ENCODE results near the gene NR2C2. TPM values are rescaled to one million over a fixed set of nuclear protein-coding genes. Genes with fewer than 3 reads are reported as not detected.

Gene NR2C2
- total RNA-seq, 1 donor from 2014 or later: 55.0 TPM

DNA sequence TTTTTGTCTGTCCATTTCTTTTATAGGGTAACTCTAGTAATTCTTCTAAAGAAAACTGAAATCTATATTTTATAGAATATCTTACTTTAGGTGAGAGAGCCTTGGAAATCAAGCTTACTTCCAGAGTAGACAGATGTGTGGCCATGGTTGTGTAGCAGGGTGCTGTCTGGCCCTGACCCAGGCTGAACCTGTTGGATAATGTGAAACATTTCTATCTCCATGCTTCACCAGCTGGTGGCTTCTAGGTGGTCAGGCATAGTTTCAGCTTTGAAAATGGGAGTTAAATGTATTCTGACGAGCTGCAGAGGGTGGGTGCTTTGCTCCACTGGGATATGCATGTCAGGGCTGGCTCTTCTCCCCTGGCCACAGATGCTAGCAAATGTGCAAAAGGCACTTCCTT lies 20.8 kb upstream of the NR2C2 start:
- no peak for DNase-seq
- H3K36me3 Mint-ChIP-seq (ENCODE audit: low read depth): no peaks in the 10 kb centered on the region
- H3K4me3 Mint-ChIP-seq: no peak overlapping the region
- H3K27ac Mint-ChIP-seq: no peak overlapping the region
- H3K9me3 Mint-ChIP-seq: no peaks in the 10 kb centered on the region
- no peak for ATAC-seq (ENCODE audit: low read depth)
- intact Hi-C loops (cut with micrococcal nuclease): loop anchor here (5.0 kb wide), 1 partner anchor 126 kb away; no protein-coding TSS in a partner anchor
- no peaks in the 10 kb centered on the region for H3K4me1 Mint-ChIP-seq
- peaks cover 5% of the 10 kb centered on the region for H3K27me3 Mint-ChIP-seq
- TF ChIP-seq, protein P1, sequence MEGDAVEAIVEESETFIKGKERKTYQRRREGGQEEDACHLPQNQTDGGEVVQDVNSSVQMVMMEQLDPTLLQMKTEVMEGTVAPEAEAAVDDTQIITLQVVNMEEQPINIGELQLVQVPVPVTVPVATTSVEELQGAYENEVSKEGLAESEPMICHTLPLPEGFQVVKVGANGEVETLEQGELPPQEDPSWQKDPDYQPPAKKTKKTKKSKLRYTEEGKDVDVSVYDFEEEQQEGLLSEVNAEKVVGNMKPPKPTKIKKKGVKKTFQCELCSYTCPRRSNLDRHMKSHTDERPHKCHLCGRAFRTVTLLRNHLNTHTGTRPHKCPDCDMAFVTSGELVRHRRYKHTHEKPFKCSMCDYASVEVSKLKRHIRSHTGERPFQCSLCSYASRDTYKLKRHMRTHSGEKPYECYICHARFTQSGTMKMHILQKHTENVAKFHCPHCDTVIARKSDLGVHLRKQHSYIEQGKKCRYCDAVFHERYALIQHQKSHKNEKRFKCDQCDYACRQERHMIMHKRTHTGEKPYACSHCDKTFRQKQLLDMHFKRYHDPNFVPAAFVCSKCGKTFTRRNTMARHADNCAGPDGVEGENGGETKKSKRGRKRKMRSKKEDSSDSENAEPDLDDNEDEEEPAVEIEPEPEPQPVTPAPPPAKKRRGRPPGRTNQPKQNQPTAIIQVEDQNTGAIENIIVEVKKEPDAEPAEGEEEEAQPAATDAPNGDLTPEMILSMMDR (IDR thresholded peaks at IDR 0.05): no peak
- ChIA-PET CTCF (interaction anchor here (0.9 to 2.8 kb wide), 7 partner anchors 14 to 724 kb away, joined by 3 to 14 read pairs (median 5); partner anchors contain the start of gene CCDC174), POLR2A (no interaction called here)

DNA sequence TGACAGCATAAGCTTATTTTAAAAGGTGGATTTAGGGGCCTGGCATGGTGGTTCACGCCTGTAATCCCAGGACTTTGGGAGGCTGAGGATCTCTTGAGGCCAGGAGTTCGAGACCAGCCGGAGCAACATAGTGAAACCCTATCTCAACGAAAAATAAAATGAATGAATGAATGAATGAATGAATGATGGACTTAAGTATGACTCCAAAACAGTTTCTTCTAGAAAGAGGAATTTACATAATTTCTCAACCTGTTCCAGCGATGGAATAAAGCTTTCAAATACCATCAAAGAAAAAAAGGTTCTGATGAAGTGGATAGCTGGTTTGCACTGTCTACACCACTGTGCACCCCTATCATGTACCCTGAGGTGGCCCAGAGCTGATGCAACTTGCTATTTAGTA lies 20.1 kb upstream of the NR2C2 start:
- ChIA-PET CTCF (interaction anchor here (0.6 to 2.8 kb wide), 6 partner anchors 14 to 1544 kb away, joined by 3 to 14 read pairs (median 5); partner anchors contain the start of gene CCDC174), POLR2A (interaction anchor here (0.9 kb wide), 1 partner anchor 138 kb away, joined by 4 read pairs; the partner anchor contains the start of gene MRPS25)
- no peaks in the 10 kb centered on the region for H3K36me3 Mint-ChIP-seq (ENCODE audit: low read depth)
- H3K4me3 Mint-ChIP-seq: no peak overlapping the region
- no peak for DNase-seq
- intact Hi-C loops (cut with micrococcal nuclease): loop anchor here (5.0 kb wide), 1 partner anchor 125 kb away; no protein-coding TSS in a partner anchor
- no peaks in the 10 kb centered on the region for H3K9me3 Mint-ChIP-seq
- no peak for ATAC-seq (ENCODE audit: low read depth)
- H3K27ac Mint-ChIP-seq: no peak overlapping the region
- TF ChIP-seq, protein P1 (IDR thresholded peaks at IDR 0.05): no peak
- H3K27me3 Mint-ChIP-seq: peaks cover 5% of the 10 kb centered on the region
- no peaks in the 10 kb centered on the region for H3K4me1 Mint-ChIP-seq

DNA sequence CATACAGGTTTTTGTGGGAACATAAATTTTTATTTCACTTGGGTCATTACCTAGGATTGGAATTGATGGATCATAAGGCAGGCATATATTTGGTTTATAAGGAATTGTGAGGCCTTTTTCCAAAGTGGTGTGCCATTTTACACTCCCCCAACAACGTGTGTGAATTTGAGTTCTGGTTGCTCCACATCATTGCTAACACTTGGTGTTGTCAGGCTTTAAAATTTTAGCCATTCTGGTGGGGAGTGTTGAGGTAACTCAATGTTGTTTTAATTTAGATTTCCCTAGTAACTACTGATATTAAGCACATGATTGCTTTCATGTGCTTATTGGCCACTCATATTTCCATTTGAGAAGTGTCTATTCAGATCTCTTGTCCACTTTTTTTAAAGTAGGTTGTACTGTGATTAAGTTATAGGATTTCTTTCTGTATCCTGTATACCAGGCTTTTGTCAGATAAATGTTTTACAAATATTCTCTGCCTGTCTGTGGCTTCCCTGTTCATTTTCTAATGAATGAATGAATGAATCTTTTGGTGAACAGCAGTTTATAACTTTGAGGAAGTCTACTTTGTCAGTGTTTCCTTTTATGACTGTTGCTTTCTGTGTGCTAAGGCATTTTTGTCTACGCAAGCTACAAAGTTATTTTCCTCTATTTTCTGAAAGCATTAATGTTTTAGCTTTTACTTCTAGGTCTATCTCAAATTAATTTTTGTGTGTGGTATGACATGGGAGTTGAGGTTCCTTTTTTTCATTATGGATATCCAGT lies 17.9 kb upstream of the NR2C2 start:
- H3K36me3 Mint-ChIP-seq (ENCODE audit: low read depth): no peaks in the 10 kb centered on the region
- H3K27me3 Mint-ChIP-seq: no peaks in the 10 kb centered on the region
- ATAC-seq (ENCODE audit: low read depth): no peak
- no peaks in the 10 kb centered on the region for H3K4me1 Mint-ChIP-seq
- H3K4me3 Mint-ChIP-seq: no peak overlapping the region
- H3K27ac Mint-ChIP-seq: no peak overlapping the region
- H3K9me3 Mint-ChIP-seq: no peaks in the 10 kb centered on the region
- TF ChIP-seq, protein P1 (IDR thresholded peaks at IDR 0.05): no peak
- POLR2A ChIA-PET: no interaction called here
- intact Hi-C loops (cut with micrococcal nuclease): loop anchor here (5.0 kb wide), 1 partner anchor 123 kb away; no protein-coding TSS in a partner anchor
- no peak for DNase-seq
- CTCF ChIA-PET: no interaction called here

DNA sequence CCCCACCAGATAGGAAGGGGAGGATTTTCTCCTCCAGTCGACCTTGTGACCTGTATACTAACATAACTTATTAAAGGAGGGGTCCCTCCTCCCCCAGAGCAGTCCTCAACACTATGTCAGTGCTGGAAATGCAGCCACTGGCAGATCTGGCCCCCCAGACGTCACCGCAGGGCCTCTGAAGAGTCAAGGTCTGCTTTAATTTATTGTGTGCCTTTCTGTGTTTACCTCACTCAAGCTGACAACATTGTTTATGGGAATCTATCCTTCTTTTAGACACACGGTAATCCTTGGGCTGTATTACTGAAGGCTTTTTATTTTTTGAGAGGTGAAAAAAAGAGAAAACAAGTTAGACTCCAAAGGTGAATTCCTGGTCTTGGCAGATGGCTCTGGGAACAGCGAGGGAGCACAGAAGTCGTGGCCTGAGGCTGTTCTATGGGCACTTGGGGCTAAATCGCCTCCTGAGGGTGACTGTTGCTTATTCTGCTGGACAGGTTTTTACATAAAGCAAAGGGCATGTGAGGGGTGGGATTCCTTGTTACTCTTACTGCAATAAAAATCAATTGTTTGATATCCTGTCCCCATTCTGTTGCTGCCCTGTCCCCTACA lies 13.5 kb upstream of the NR2C2 start:
- DNase-seq (no peak), ATAC-seq (ENCODE audit: low read depth) (no peak)
- no peak overlapping the region for H3K27ac Mint-ChIP-seq
- no peaks in the 10 kb centered on the region for H3K9me3 Mint-ChIP-seq
- CTCF ChIA-PET: no interaction called here
- TF ChIP-seq, protein P1 (IDR thresholded peaks at IDR 0.05): no peak
- no peaks in the 10 kb centered on the region for H3K36me3 Mint-ChIP-seq (ENCODE audit: low read depth)
- POLR2A ChIA-PET: no interaction called here
- H3K4me3 Mint-ChIP-seq: no peak overlapping the region
- no peaks in the 10 kb centered on the region for H3K4me1 Mint-ChIP-seq
- intact Hi-C loops (cut with micrococcal nuclease): no loop called here
- no peaks in the 10 kb centered on the region for H3K27me3 Mint-ChIP-seq

DNA sequence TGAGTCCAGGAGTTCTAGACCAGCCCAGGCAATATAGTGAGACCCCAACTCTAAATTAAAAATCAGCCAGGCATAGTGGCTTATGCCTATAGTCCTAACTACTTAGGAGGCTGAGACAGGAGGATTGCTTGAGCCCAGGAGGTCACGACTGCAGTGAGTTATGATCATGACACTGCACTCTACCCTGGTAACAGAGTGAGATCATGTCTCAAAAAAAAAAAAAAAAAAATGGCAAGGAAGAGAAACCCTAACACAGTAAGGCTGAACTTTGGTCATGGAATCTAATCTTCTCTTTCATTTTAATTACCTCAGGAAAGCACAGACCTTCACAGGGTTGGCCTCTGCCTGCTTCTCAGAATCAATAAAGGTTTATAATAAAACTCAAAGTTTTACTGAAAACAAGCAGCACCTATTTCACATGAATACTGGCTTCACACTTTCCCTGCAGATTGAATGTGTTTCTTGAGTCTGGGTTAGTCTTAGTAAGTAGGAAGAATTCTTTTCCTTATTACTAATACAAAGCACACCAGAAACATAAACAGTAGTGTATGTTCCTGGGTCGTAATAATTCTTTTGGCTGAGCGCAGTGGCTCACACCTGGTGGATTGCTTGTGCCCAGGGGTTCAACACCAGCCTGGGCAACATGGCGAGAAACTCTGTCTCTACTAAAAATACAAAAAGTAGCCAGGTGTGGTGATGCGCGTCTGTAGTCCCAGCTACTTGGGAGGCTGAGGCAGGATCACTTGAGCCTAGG lies 11.6 kb upstream of the NR2C2 start:
- Mint-ChIP-seq H3K27ac (no peak overlapping the region), H3K36me3 (ENCODE audit: low read depth) (no peaks in the 10 kb centered on the region), H3K4me3 (no peak overlapping the region), H3K27me3 (no peaks in the 10 kb centered on the region), H3K4me1 (no peaks in the 10 kb centered on the region), H3K9me3 (no peaks in the 10 kb centered on the region)
- no peak for ATAC-seq (ENCODE audit: low read depth)
- intact Hi-C loops (cut with micrococcal nuclease): no loop called here
- TF ChIP-seq, protein P1 (IDR thresholded peaks at IDR 0.05): no peak
- CTCF ChIA-PET: no interaction called here
- DNase-seq: no peak
- POLR2A ChIA-PET: no interaction called here

Data from activated B cell treated with CpG ODN at 0.5 μM for 24 hours (primary cell).